OCI-LY7 (cell line): ENCODE results near the gene RAPGEF2. TPM values are rescaled to one million over a fixed set of nuclear protein-coding genes. Genes with fewer than 3 reads are reported as not detected.

Source experiments
- BruUV-seq: library from RNA; stranded (reverse); fragments of 400-500 nt; replicated peaks from 2 replicates; lab custom pipeline; 2021; lab: Mats Ljungman, UMichigan
- CTCF ChIA-PET: fragments of 300-600 bp; sonication (Branson Sonifier 250); formaldehyde crosslinking; loops from one replicate; lab custom pipeline; 2022; ENCODE audit warnings: antibody characterized with exemption; ENCODE audit not compliant: unreplicated experiment; lab: Charles Lee
- POLR2A ChIA-PET: fragments of 300-600 bp; sonication (Branson Sonifier 250); formaldehyde crosslinking; loops from one replicate; lab custom pipeline; 2022; ENCODE audit warnings: antibody characterized with exemption; lab: Charles Lee
- DNase-seq: peaks from one replicate; pipeline ENCODE4 v3.0.0-alpha.2; 2015; ENCODE audit warnings: low spot score
- H2AFZ ChIP-seq: fragments of 200-600 bp; sonication (generic), shearing (Covaris generic); 2 replicates; pipeline ENCODE4 v1.6.1; 2014; ENCODE audit warnings: mild to moderate bottlenecking, antibody characterized with exemption, low read length, moderate library complexity
- H3K27ac ChIP-seq: fragments of 200-600 bp; sonication (generic); 2 replicates; pipeline ENCODE4 v1.5.1; 2014; ENCODE audit warnings: mixed run types, low read depth, mild to moderate bottlenecking, moderate library complexity, low read length, inconsistent platforms; ENCODE audit not compliant: poor library complexity, severe bottlenecking
- H3K36me3 ChIP-seq: fragments of 200-600 bp; sonication (generic); 2 replicates; pipeline ENCODE4 v1.6.1; 2014; ENCODE audit warnings: mild to moderate bottlenecking, antibody characterized with exemption, low read length, moderate library complexity, mixed read lengths; ENCODE audit not compliant: insufficient read depth
- H3K4me1 ChIP-seq: fragments of 200-600 bp; sonication (generic); 2 replicates; pipeline ENCODE4 v1.5.1; 2014; ENCODE audit warnings: mild to moderate bottlenecking, low read length; ENCODE audit not compliant: insufficient read depth, poor library complexity, severe bottlenecking
- H3K4me2 ChIP-seq: fragments of 200-600 bp; sonication (generic); 2 replicates; pipeline ENCODE4 v1.6.1; 2014; ENCODE audit warnings: mild to moderate bottlenecking, low read length
- H3K4me3 ChIP-seq: fragments of 200-600 bp; sonication (generic); 2 replicates; pipeline ENCODE4 v1.5.1; 2014; ENCODE audit warnings: mild to moderate bottlenecking, low read depth, low read length; ENCODE audit not compliant: poor library complexity, severe bottlenecking
- H3K79me2 ChIP-seq: fragments of 200-600 bp; sonication (generic); 2 replicates; pipeline ENCODE4 v1.6.1; 2016; ENCODE audit warnings: low read depth, mild to moderate bottlenecking, low read length, moderate library complexity, mixed read lengths; ENCODE audit not compliant: insufficient read depth
- H3K9me2 ChIP-seq: fragments of 200-600 bp; sonication (generic); 2 replicates; pipeline ENCODE4 v1.6.1; 2016; ENCODE audit warnings: mild to moderate bottlenecking, low read length, mixed read lengths; ENCODE audit not compliant: insufficient read depth
- H3K9me3 ChIP-seq: fragments of 200-600 bp; sonication (generic); 2 replicates; pipeline ENCODE4 v1.6.1; 2014; ENCODE audit warnings: mild to moderate bottlenecking, mixed run types, low read length, mixed read lengths
- H4K20me1 ChIP-seq: fragments of 200-600 bp; sonication (generic); 2 replicates; pipeline ENCODE4 v1.6.1; 2014; ENCODE audit warnings: mild to moderate bottlenecking, antibody characterized with exemption, low read length, moderate library complexity, mixed read lengths; ENCODE audit not compliant: insufficient read depth
- EZH2phosphoT487 ChIP-seq: fragments of 200-600 bp; sonication (generic); IDR thresholded peaks from 2 replicates; pipeline ENCODE4 v1.6.1; 2018; ENCODE audit warnings: low read depth, borderline replicate concordance, mild to moderate bottlenecking, mixed run types, antibody characterized with exemption, low read length, moderate library complexity, mixed read lengths
- intact Hi-C: fragments of 100-400 bp; cut with micrococcal nuclease; formaldehyde crosslinking; loops from one replicate; pipeline ENCODE4 v1.10.0; 2022; ENCODE audit not compliant: unreplicated experiment
- total RNA-seq, 2 experiments: library from RNA; depleted of rRNA in 1 of 2; stranded (reverse); fragments of >200 nt in 1 of 2; shearing (Covaris generic) in 1 of 2; gene quantifications; 2 replicates each; pipeline ENCODE4 v1.2.3, GENCODE V29; 2014 to 2022
- TF ChIP-seq, protein P1 (sequence below): fragments of 200-600 bp; sonication (generic); conservative IDR thresholded peaks from 2 replicates; pipeline ENCODE4 v1.5.1; 2014; ENCODE audit warnings: mild to moderate bottlenecking, antibody characterized with exemption, low read length, moderate library complexity, mixed read lengths

Gene RAPGEF2
- total RNA-seq, 2 experiments from 2014 or later, result 4.6 to 6.5 TPM

DNA sequence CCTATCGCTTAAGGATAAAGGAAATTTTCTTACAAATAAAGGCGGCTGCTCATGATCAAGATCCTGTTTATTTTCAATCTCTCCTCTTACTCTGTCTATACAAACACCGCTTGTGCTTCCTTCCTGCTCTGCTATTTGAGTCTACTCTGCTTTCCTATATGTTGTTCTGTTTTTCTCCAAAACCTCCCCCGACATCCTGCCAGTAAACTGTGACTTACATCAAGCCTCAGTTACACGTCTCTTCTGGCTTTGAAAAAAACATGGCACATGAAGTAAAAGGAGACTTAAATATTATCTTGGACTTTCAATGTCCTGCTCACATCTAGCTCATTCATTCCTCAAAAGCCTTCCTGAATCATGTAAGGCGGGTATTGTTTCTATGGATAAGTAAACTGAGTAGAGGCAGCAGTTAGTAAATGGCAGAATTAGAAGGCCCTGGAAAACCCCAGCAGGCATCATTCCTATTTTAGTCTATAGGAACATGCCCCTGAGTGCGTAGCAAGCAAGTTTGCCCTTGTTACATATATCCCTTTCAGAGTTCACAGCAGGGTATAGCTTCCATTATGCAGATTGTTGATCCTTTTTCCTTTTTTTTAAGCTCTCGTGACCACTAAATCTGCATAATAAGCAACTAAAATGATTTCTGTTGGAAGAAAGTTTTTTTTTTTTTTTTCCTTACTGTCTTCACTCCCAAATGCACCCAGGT lies 280.1 kb downstream of the RAPGEF2 start:
- H3K4me2 ChIP-seq, result no peak overlapping the region
- BruUV-seq, result no TSS peak
- POLR2A ChIA-PET, result no interaction called here

DNA sequence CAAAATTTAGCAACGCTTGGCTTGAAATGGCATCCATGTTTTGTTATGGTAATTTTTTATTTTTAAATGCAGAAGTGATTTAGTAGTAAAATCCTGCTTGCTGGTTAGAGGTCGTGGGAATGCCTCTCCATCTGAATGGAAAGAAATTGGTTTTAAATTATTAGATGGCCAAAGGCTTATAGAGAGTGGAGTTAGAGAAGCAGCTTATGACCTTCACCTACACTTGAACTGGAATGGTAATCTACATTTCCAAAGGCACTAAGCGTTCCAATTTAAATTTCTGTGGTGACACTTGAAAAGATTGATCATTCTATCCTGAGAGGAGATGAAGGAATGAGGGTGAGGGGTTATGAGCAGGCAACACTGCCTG lies 280.7 kb downstream of the RAPGEF2 start:
- Histone ChIP-seq H3K36me3 (no peaks in the 10 kb centered on the region), H3K79me2 (no peaks in the 10 kb centered on the region), H4K20me1 (no peaks in the 10 kb centered on the region), H3K9me2 (no peaks in the 10 kb centered on the region), H3K9me3 (no peaks in the 10 kb centered on the region), H3K4me1 (no peaks in the 10 kb centered on the region), H3K27ac (no peak overlapping the region), H2AFZ (no peak overlapping the region), H3K4me3 (no peak overlapping the region), H3K4me2 (no peak overlapping the region)
- CTCF ChIA-PET, result no interaction called here
- POLR2A ChIA-PET, result no interaction called here
- intact Hi-C loops, result no loop called here
- DNase-seq, result no peak
- TF ChIP-seq EZH2phosphoT487, result no peak
- TF ChIP-seq, protein P1, sequence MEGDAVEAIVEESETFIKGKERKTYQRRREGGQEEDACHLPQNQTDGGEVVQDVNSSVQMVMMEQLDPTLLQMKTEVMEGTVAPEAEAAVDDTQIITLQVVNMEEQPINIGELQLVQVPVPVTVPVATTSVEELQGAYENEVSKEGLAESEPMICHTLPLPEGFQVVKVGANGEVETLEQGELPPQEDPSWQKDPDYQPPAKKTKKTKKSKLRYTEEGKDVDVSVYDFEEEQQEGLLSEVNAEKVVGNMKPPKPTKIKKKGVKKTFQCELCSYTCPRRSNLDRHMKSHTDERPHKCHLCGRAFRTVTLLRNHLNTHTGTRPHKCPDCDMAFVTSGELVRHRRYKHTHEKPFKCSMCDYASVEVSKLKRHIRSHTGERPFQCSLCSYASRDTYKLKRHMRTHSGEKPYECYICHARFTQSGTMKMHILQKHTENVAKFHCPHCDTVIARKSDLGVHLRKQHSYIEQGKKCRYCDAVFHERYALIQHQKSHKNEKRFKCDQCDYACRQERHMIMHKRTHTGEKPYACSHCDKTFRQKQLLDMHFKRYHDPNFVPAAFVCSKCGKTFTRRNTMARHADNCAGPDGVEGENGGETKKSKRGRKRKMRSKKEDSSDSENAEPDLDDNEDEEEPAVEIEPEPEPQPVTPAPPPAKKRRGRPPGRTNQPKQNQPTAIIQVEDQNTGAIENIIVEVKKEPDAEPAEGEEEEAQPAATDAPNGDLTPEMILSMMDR, result no peak
- BruUV-seq, result no TSS peak

More for the DNA sequence above, 280.1 kb downstream of the RAPGEF2 start:
- TF ChIP-seq EZH2phosphoT487, result no peak
- TF ChIP-seq, protein P1, result no peak
- Histone ChIP-seq H3K9me3 (no peaks in the 10 kb centered on the region), H4K20me1 (no peaks in the 10 kb centered on the region), H2AFZ (no peak overlapping the region), H3K36me3 (no peaks in the 10 kb centered on the region), H3K9me2 (no peaks in the 10 kb centered on the region), H3K4me3 (no peak overlapping the region), H3K4me1 (no peaks in the 10 kb centered on the region), H3K79me2 (no peaks in the 10 kb centered on the region), H3K27ac (no peak overlapping the region)
- CTCF ChIA-PET, result no interaction called here
- intact Hi-C loops, result no loop called here
- DNase-seq, result no peak

GRCh38 chr4:159384017-159384416 lies 281.1 kb downstream of the RAPGEF2 start:
- Histone ChIP-seq H3K9me3 (no peaks in the 10 kb centered on the region), H3K36me3 (no peaks in the 10 kb centered on the region), H3K79me2 (no peaks in the 10 kb centered on the region), H3K4me2 (no peak overlapping the region), H3K9me2 (no peaks in the 10 kb centered on the region), H3K27ac (no peak overlapping the region), H3K4me3 (no peak overlapping the region), H4K20me1 (no peaks in the 10 kb centered on the region), H2AFZ (no peak overlapping the region), H3K4me1 (no peaks in the 10 kb centered on the region)
- BruUV-seq, result no TSS peak
- POLR2A ChIA-PET, result no interaction called here
- TF ChIP-seq, protein P1, result no peak
- TF ChIP-seq EZH2phosphoT487, result no peak
- CTCF ChIA-PET, result no interaction called here
- intact Hi-C loops, result no loop called here
- no peak for DNase-seq
